Right lobe of liver (tissue), 6 donors: ENCODE data around the gene CD59. TPM values are rescaled to one million over a fixed set of nuclear protein-coding genes. Genes with fewer than 3 reads are reported as not detected.

ENCODE experiments used
- ATAC-seq, 4 donors: fragments of 200-7000 bp; cut with Tn5 transposase; one replicate each; pipeline ENCODE4 v1.9.1; 2020; ENCODE audit warnings: mild to moderate bottlenecking in 4 of 4, moderate library complexity in 4 of 4
- DNase-seq, 3 donors: peaks; one replicate each; pipeline ENCODE4 v3.0.0-alpha.2; 2020
- H3K27ac ChIP-seq, 3 donors: fragments of 200-600 bp; one replicate each; pipeline ENCODE4 v1.8.0; 2022
- H3K27me3 ChIP-seq, 2 donors: fragments of 200-600 bp; one replicate each; pipeline ENCODE4 v1.8.0; 2022
- H3K36me3 ChIP-seq, 4 donors: fragments of 200-600 bp; sonication (generic) in 1 of 4; one replicate each; pipeline versions ENCODE4 v1.5.1 to v1.8.0; 2017 to 2022; ENCODE audit warnings: control low read depth in 1 of 4
- H3K4me1 ChIP-seq, 4 donors: fragments of 200-600 bp; sonication (generic) in 1 of 4; one replicate each; pipeline versions ENCODE4 v1.5.1 to v1.8.0; 2017 to 2022; ENCODE audit warnings: control low read depth in 1 of 4
- H3K4me3 ChIP-seq, 3 donors: fragments of 200-600 bp; one replicate each; pipeline ENCODE4 v1.8.0; 2022
- H3K9me3 ChIP-seq, 4 donors: fragments of 200-600 bp; sonication (generic) in 1 of 4; one replicate each; pipeline versions ENCODE4 v1.5.1 to v1.8.0; 2017 to 2022; ENCODE audit warnings: control low read depth in 1 of 4
- CTCF ChIP-seq, 4 donors: fragments of 200-600 bp in 3 of 4; fragments of 450-650 bp in 1 of 4; IDR thresholded peaks; one replicate each; pipeline versions ENCODE4 v1.5.1 to v1.8.0; 2016 to 2022; ENCODE audit warnings: antibody characterized with exemption in 4 of 4, mild to moderate bottlenecking in 2 of 4
- POLR2A ChIP-seq: fragments of 450-650 bp; IDR thresholded peaks from one replicate; pipeline ENCODE4 v1.6.1; 2017; ENCODE audit warnings: antibody characterized with exemption, mild to moderate bottlenecking
- WGBS: methylation state at CpG from one replicate; pipeline ENCODE4 v1.1.6; 2018; ENCODE audit warnings: low coverage, low lambda C conversion rate; ENCODE audit not compliant: insufficient coverage; ENCODE audit errors: missing lambda C conversion rate; 5-methylcytosine and 5-hydroxymethylcytosine counted together
- intact Hi-C, 2 donors: fragments of 100-400 bp; cut with DNase I; formaldehyde crosslinking; loops; one replicate each; pipeline versions ENCODE4 v1.11.2 to v1.14.1; 2022
- total RNA-seq, 6 experiments: library from RNA; depleted of rRNA in 2 of 6; stranded (reverse); fragments of >200 nt in 2 of 6; fragmentation: NEBNext Ultra II Directional in 3 of 6; extraction: Animal tissue kit (Norgen Biotek cat#: 25700) in 3 of 6; gene quantifications; one replicate each; pipeline versions ENCODE4 v1.1.0 to v1.2.4, GENCODE V29; 2016 to 2023
- donor health status: DM: no; HTN: yes; CAD: no.
- donor health status: DM: no; HTN: no; CAD: no.
- donor health status: DM: no; HTN: no; CAD: no.
- donor health status: DM: no; HTN: yes; CAD: no.
- donor health status: DM: no; HTN: yes; CAD: no.

CD59 gene
- total RNA-seq, 6 experiments from 2014 or later = 145 to 314 (median 197) TPM

- Histone ChIP-seq H3K9me3 (no peaks in the 10 kb centered on the region), H3K4me3 (no peak overlapping the region), H3K36me3 (peaks cover 0 to 44% (median 11%) of the 10 kb centered on the region in 4 donors), H3K4me1 (no peaks in the 10 kb centered on the region), H3K27me3 (no peaks in the 10 kb centered on the region), H3K27ac (no peak overlapping the region)
- intact Hi-C loops = no loop called here
- DNase-seq (no peak), ATAC-seq (no peak)
- no peak for TF ChIP-seq CTCF (IDR thresholded peaks at IDR 0.05)
- TF ChIP-seq POLR2A = no peak
- WGBS = 89% methylated on average over 2 of the region's 2 CpGs
Measured at GRCh38 chr11:33761471-33761870, 25.2 kb upstream of the CD59 start.

GRCh38 chr11:33753304-33753967, 17.2 kb upstream of the CD59 start:
- Histone ChIP-seq H3K9me3 (no peaks in the 10 kb centered on the region), H3K4me3 (no peak overlapping the region), H3K36me3 (peaks cover 0 to 57% (median 19%) of the 10 kb centered on the region in 4 donors), H3K27ac (no peak overlapping the region), H3K27me3 (no peaks in the 10 kb centered on the region), H3K4me1 (no peaks in the 10 kb centered on the region)
- no peak for DNase-seq
- 50% methylated on average over 4 of the region's 4 CpGs for WGBS
- ATAC-seq = no peak
- TF ChIP-seq POLR2A = no peak
- TF ChIP-seq CTCF (IDR thresholded peaks at IDR 0.05) = no peak
- intact Hi-C loops = no loop called here

GRCh38 chr11:33751878-33752277, 15.7 kb upstream of the CD59 start:
- Histone ChIP-seq H3K27me3 (no peaks in the 10 kb centered on the region), H3K9me3 (no peaks in the 10 kb centered on the region), H3K4me3 (no peak overlapping the region), H3K27ac (no peak overlapping the region), H3K4me1 (no peaks in the 10 kb centered on the region), H3K36me3 (peaks cover 0 to 62% (median 16%) of the 10 kb centered on the region in 4 donors)
- intact Hi-C loops = no loop called here
- DNase-seq = no peak
- 79% methylated on average over 3 of the region's 3 CpGs for WGBS
- no peak for TF ChIP-seq CTCF (IDR thresholded peaks at IDR 0.05)
- no peak for TF ChIP-seq POLR2A
- no peak for ATAC-seq

GRCh38 chr11:33747979-33748378, 11.8 kb upstream of the CD59 start:
- peak in 2 of 4 donors; percentile 23 to 37 for ATAC-seq
- intact Hi-C loops = no loop called here
- 31% methylated on average over 2 of the region's 2 CpGs for WGBS

More at GRCh38 chr11:33747979-33748378, 11.8 kb upstream of the CD59 start:
- no peaks in the 10 kb centered on the region for H3K27me3 ChIP-seq
- no peak overlapping the region for H3K4me3 ChIP-seq
- H3K27ac ChIP-seq = no peak overlapping the region
- TF ChIP-seq CTCF (IDR thresholded peaks at IDR 0.05) (no peak), POLR2A (no peak)
- H3K9me3 ChIP-seq = no peaks in the 10 kb centered on the region
- peaks cover 0 to 11% (median 5%) of the 10 kb centered on the region in 4 donors for H3K4me1 ChIP-seq
- peaks cover 0 to 38% (median 6%) of the 10 kb centered on the region in 4 donors for H3K36me3 ChIP-seq
- no peak for DNase-seq
